OCI-LY7 (cell line): ENCODE data around the gene PIGN.

Experiments
- EZH2phosphoT487 ChIP-seq: fragments of 200-600 bp; sonication (generic); IDR thresholded peaks from 2 replicates; pipeline ENCODE4 v1.6.1; 2018; ENCODE audit warnings: low read depth, borderline replicate concordance, mild to moderate bottlenecking, mixed run types, antibody characterized with exemption, low read length, moderate library complexity, mixed read lengths
- TF ChIP-seq, protein P1 (sequence below): fragments of 200-600 bp; sonication (generic); conservative IDR thresholded peaks from 2 replicates; pipeline ENCODE4 v1.5.1; 2014; ENCODE audit warnings: mild to moderate bottlenecking, antibody characterized with exemption, low read length, moderate library complexity, mixed read lengths

DNA sequence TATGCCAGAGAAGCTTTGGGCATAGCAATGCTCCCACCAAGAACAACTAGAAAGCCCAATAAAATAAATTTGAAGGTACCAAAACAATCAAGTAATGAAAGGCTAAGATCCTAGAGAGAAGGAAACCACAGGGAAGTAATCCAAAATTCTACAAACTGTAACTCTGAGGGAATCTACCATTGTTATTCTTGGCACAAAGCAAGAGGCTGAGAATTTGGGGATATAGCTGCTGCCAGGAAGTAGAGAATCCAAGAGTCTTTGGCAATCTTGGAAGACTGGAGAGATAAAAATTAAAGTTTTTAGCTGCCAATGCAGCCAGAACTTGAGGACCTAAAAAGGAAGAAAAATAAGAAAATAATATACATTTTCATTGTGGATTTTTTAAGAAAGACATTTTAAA, 68.5 kb downstream of the PIGN start:
- TF ChIP-seq, protein P1, sequence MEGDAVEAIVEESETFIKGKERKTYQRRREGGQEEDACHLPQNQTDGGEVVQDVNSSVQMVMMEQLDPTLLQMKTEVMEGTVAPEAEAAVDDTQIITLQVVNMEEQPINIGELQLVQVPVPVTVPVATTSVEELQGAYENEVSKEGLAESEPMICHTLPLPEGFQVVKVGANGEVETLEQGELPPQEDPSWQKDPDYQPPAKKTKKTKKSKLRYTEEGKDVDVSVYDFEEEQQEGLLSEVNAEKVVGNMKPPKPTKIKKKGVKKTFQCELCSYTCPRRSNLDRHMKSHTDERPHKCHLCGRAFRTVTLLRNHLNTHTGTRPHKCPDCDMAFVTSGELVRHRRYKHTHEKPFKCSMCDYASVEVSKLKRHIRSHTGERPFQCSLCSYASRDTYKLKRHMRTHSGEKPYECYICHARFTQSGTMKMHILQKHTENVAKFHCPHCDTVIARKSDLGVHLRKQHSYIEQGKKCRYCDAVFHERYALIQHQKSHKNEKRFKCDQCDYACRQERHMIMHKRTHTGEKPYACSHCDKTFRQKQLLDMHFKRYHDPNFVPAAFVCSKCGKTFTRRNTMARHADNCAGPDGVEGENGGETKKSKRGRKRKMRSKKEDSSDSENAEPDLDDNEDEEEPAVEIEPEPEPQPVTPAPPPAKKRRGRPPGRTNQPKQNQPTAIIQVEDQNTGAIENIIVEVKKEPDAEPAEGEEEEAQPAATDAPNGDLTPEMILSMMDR = no peak
- TF ChIP-seq EZH2phosphoT487 = no peak
